ENCODE data around the gene CIDEC. TPM values are rescaled to one million over a fixed set of nuclear protein-coding genes. Genes with fewer than 3 reads are reported as not detected.
"Not testable (repeated sequence)": the region's sequence is repeated elsewhere in the genome, so short reads cannot be mapped to it uniquely, and the experiment has no call there.

The CIDEC gene
- polyA plus RNA-seq, 1 experiment: 0.09 TPM

GRCh38 chr3:9902372-9903237 is 22.6 kb upstream of the CIDEC start, which contains the start of gene IL17RE:
Gene IL17RE (plus strand): TSS chr3:9902848. CDS start chr3:9902933, 85 bp downstream.
- CTCF ChIA-PET: interaction anchor here (1.1 to 3.3 kb wide), 5 partner anchors 9 to 14 kb away, joined by 3 to 12 read pairs (median 5); no protein-coding TSS in a partner anchor
- POLR2A ChIA-PET: interaction anchor here (0.5 to 1.1 kb wide), 2 partner anchors 8 to 416 kb away, joined by 3 to 18 read pairs; no protein-coding TSS in a partner anchor
- DNase-seq (ENCODE audit: low read depth): no peak
- TF ChIP-seq, protein P1, sequence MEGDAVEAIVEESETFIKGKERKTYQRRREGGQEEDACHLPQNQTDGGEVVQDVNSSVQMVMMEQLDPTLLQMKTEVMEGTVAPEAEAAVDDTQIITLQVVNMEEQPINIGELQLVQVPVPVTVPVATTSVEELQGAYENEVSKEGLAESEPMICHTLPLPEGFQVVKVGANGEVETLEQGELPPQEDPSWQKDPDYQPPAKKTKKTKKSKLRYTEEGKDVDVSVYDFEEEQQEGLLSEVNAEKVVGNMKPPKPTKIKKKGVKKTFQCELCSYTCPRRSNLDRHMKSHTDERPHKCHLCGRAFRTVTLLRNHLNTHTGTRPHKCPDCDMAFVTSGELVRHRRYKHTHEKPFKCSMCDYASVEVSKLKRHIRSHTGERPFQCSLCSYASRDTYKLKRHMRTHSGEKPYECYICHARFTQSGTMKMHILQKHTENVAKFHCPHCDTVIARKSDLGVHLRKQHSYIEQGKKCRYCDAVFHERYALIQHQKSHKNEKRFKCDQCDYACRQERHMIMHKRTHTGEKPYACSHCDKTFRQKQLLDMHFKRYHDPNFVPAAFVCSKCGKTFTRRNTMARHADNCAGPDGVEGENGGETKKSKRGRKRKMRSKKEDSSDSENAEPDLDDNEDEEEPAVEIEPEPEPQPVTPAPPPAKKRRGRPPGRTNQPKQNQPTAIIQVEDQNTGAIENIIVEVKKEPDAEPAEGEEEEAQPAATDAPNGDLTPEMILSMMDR (IDR thresholded peaks at IDR 0.05; ENCODE audit: insufficient read depth, low read depth, low read length): no peak
- Histone ChIP-seq H3K4me3 (ENCODE audit: low read depth, low read length) (peak within 1 kb of the TSS; percentile 13), H3K27me3 (ENCODE audit: control insufficient read depth, insufficient read depth, low read length) (no peaks in the 10 kb centered on the region), H3K36me3 (ENCODE audit: control insufficient read depth, insufficient read depth, low read length) (peaks cover 3% of the 10 kb centered on the region; the same call in 1 of the 2 replicates)

GRCh38 chr3:9901967-9902366 is 21.9 kb upstream of the CIDEC start:
- POLR2A ChIA-PET: interaction anchor here (1.1 kb wide), 1 partner anchor 8 kb away, joined by 18 read pairs; no protein-coding TSS in a partner anchor
- Histone ChIP-seq H3K36me3 (ENCODE audit: control insufficient read depth, insufficient read depth, low read length) (peaks cover 3% of the 10 kb centered on the region; the same call in 1 of the 2 replicates), H3K4me3 (ENCODE audit: low read depth, low read length) (no peak overlapping the region), H3K27me3 (ENCODE audit: control insufficient read depth, insufficient read depth, low read length) (no peaks in the 10 kb centered on the region)
- CTCF ChIA-PET: interaction anchor here (1.1 to 3.3 kb wide), 4 partner anchors 8 to 12 kb away, joined by 3 to 12 read pairs (median 6); no protein-coding TSS in a partner anchor
- DNase-seq (ENCODE audit: low read depth): no peak
- TF ChIP-seq, protein P1 (IDR thresholded peaks at IDR 0.05; ENCODE audit: insufficient read depth, low read depth, low read length): no peak

- H3K36me3 ChIP-seq (ENCODE audit: control insufficient read depth, insufficient read depth, low read length); H3K27me3 ChIP-seq (ENCODE audit: control insufficient read depth, insufficient read depth, low read length); H3K4me3 ChIP-seq (ENCODE audit: low read depth, low read length); CTCF ChIA-PET; POLR2A ChIA-PET; DNase-seq (ENCODE audit: low read depth): not testable (repeated sequence)
These were observed 20.9 kb upstream of the CIDEC start for GRCh38 chr3:9900965-9901415.

DNA sequence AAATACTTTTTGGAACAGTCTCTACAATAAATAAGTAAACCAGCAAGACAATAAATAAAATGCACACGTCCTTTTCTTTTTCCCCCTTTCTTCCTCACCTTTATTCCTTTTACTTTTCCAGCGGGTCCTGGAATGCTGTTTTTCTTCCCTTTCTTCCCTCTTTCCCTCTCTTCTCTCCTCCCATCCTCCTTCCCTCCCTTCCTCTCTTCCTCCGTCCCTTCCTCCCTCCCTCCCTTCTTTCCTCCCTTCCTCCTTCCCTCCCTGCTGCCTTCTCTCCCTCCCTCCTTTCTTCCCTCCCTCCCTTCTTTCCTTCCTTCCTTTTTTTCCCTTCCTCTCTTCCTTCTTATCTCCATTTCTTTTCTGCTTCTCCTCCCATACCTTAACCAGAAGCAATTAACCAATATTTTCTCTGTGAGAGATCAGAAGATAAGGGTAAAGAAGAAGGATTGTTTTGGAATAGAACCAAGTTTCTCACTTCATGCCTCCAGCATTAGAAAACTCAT is 19.3 kb upstream of the CIDEC start:
- H3K36me3 ChIP-seq (ENCODE audit: control insufficient read depth, insufficient read depth, low read length): no peaks in the 10 kb centered on the region; the same call in 1 of the 2 replicates
- no peak for DNase-seq (ENCODE audit: low read depth)
- ChIA-PET CTCF (no interaction called here), POLR2A (no interaction called here)
- TF ChIP-seq, protein P1 (IDR thresholded peaks at IDR 0.05; ENCODE audit: insufficient read depth, low read depth, low read length): no peak
- H3K27me3 ChIP-seq (ENCODE audit: control insufficient read depth, insufficient read depth, low read length): no peaks in the 10 kb centered on the region
- no peak overlapping the region for H3K4me3 ChIP-seq (ENCODE audit: low read depth, low read length)

DNA sequence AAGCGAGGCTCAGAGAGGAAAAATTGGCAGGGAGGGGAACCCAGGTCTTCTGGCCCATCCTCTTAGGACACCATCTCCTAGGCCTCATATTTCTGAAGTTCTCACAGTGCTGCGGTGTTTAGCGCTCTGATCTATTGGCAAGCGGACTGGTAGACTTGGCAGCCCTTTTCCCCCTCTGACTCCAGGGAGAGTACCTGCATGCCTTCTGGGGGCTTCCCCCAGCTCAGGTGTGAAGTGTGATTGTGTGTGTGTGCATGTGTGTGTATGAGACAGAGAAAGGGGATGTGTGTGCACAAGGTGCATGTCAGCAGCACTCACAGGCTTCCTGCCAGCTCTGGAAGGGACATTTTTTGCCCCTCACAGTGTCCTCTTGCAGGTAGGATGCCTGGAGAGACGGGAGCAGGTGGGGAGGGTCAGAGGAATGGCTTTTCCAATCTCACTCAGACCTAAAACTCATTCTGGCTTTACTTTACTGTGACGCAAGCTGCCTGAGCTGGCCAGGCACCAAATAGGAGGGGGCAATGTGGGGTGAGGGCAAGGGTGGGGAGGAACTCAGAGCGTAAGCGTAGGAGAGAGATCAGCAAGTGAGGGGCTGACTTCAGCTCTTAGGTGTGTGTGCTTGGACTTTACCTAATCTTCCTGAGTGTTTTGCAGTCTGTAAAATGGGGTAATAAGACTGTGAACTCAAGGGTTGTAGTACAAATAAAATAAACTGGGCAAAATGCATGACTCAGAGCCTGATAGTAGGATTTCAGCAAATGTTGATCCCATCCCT is 18.6 kb upstream of the CIDEC start:
- Histone ChIP-seq H3K4me3 (ENCODE audit: low read depth, low read length) (no peak overlapping the region), H3K36me3 (ENCODE audit: control insufficient read depth, insufficient read depth, low read length) (no peaks in the 10 kb centered on the region; the same call in 1 of the 2 replicates), H3K27me3 (ENCODE audit: control insufficient read depth, insufficient read depth, low read length) (no peaks in the 10 kb centered on the region)
- no peak for DNase-seq (ENCODE audit: low read depth)
- TF ChIP-seq, protein P1 (IDR thresholded peaks at IDR 0.05; ENCODE audit: insufficient read depth, low read depth, low read length): no peak
- ChIA-PET POLR2A (no interaction called here), CTCF (no interaction called here)

All from BJ (cell line).